Coronary artery (tissue), 2 donors: Measurements from ENCODE around the gene HNRNPC.
"Not testable (repeated sequence)": the region's sequence is repeated elsewhere in the genome, so short reads cannot be mapped to it uniquely, and the experiment has no call there.

ENCODE experiments used
- DNase-seq: peaks from one replicate; pipeline ENCODE4 v3.0.0-alpha.2; 2017; ENCODE audit warnings: low spot score
- H3K27ac ChIP-seq, 2 donors: fragments of 200-600 bp; sonication (generic); one replicate each; pipeline ENCODE4 v1.5.1; 2016 to 2019
- H3K4me3 ChIP-seq: fragments of 200-600 bp; sonication (generic); 2 replicates; pipeline ENCODE4 v1.5.1; 2016; ENCODE audit warnings: mild to moderate bottlenecking, moderate library complexity
- CTCF ChIP-seq: fragments of 200-600 bp; sonication (generic); IDR thresholded peaks from one replicate; pipeline ENCODE4 v1.5.1; 2019; ENCODE audit warnings: antibody characterized with exemption

Gene HNRNPC

GRCh38 chr14:21231020-21231652 lies 38.1 kb downstream of the HNRNPC start:
- no peak for DNase-seq
- no peak overlapping the region for H3K4me3 ChIP-seq
- TF ChIP-seq CTCF = no peak
- no peak overlapping the region for H3K27ac ChIP-seq

- DNase-seq = no peak
- Histone ChIP-seq H3K27ac (no peak overlapping the region), H3K4me3 (no peak overlapping the region)
- TF ChIP-seq CTCF = no peak
Observed at GRCh38 chr14:21229821-21230220, 39.4 kb downstream of the HNRNPC start.

GRCh38 chr14:21227981-21228380 lies 41.3 kb downstream of the HNRNPC start:
- no peak overlapping the region for H3K27ac ChIP-seq
- no peak for TF ChIP-seq CTCF
- no peak overlapping the region for H3K4me3 ChIP-seq
- DNase-seq = no peak

- H3K27ac ChIP-seq = no peak overlapping the region
- no peak for DNase-seq
- no peak for TF ChIP-seq CTCF
- no peak overlapping the region for H3K4me3 ChIP-seq
Observed at GRCh38 chr14:21227150-21227549, 42.1 kb downstream of the HNRNPC start.

GRCh38 chr14:21226467-21226866 lies 42.8 kb downstream of the HNRNPC start:
- DNase-seq = no peak
- H3K27ac ChIP-seq = no peak overlapping the region
- H3K4me3 ChIP-seq = no peak overlapping the region
- no peak for TF ChIP-seq CTCF

GRCh38 chr14:21225164-21225563 lies 44.1 kb downstream of the HNRNPC start:
- not testable (repeated sequence) for DNase-seq, H3K4me3 ChIP-seq, H3K27ac ChIP-seq

- no peak for DNase-seq
- TF ChIP-seq CTCF = no peak
- no peak overlapping the region for H3K27ac ChIP-seq
Observed at GRCh38 chr14:21220874-21221477, 48.3 kb downstream of the HNRNPC start.

More at GRCh38 chr14:21220874-21221477, 48.3 kb downstream of the HNRNPC start:
- H3K4me3 ChIP-seq = no peak overlapping the region
